OCI-LY1 (cell line): ENCODE data around the gene DDIT4.
A peak's percentile ranks its signal among the peaks of the same experiment; 100 is the strongest.

Source experiments
- H2AFZ ChIP-seq: fragments of 200-600 bp; sonication (generic), shearing (Covaris generic); 2 replicates; pipeline ENCODE4 v1.6.0; 2014; ENCODE audit warnings: antibody characterized with exemption, mild to moderate bottlenecking, low read length
- H3F3A ChIP-seq: fragments of 200-600 bp; sonication (generic), shearing (Covaris generic); 2 replicates; pipeline ENCODE4 v1.6.0; 2014; ENCODE audit warnings: mild to moderate bottlenecking, antibody characterized with exemption, low read length, moderate library complexity; ENCODE audit not compliant: insufficient read depth
- H3K27ac ChIP-seq: fragments of 200-600 bp; sonication (generic); 2 replicates; pipeline ENCODE4 v1.5.1; 2014; ENCODE audit warnings: low read length, mixed run types, mild to moderate bottlenecking, low read depth; ENCODE audit not compliant: poor library complexity, severe bottlenecking
- H3K27me3 ChIP-seq: fragments of 200-600 bp; sonication (generic); 2 replicates; pipeline ENCODE4 v1.6.0; 2014; ENCODE audit warnings: antibody characterized with exemption, mild to moderate bottlenecking, low read length, moderate library complexity; ENCODE audit not compliant: insufficient read depth
- H3K36me3 ChIP-seq: fragments of 200-600 bp; sonication (generic); 2 replicates; pipeline ENCODE4 v1.6.1; 2014; ENCODE audit warnings: mild to moderate bottlenecking, antibody characterized with exemption, low read length, moderate library complexity, mixed read lengths; ENCODE audit not compliant: insufficient read depth
- H3K4me1 ChIP-seq: fragments of 200-600 bp; sonication (generic); 2 replicates; pipeline ENCODE4 v1.5.1; 2014; ENCODE audit warnings: mild to moderate bottlenecking, low read length, moderate library complexity; ENCODE audit not compliant: insufficient read depth, severe bottlenecking
- H3K4me2 ChIP-seq: fragments of 200-600 bp; sonication (generic), shearing (Covaris generic); 2 replicates; pipeline ENCODE4 v1.6.1; 2014; ENCODE audit warnings: low read length
- H3K4me3 ChIP-seq: fragments of 200-600 bp; sonication (generic); 2 replicates; pipeline ENCODE4 v1.5.1; 2014; ENCODE audit warnings: low read length, low read depth, mild to moderate bottlenecking, mixed read lengths; ENCODE audit not compliant: poor library complexity, severe bottlenecking
- H3K79me2 ChIP-seq: fragments of 200-600 bp; shearing (Covaris generic); 2 replicates; pipeline ENCODE4 v1.6.1; 2016; ENCODE audit warnings: mixed run types, low read length, mixed read lengths; ENCODE audit not compliant: insufficient read depth
- H3K9ac ChIP-seq: fragments of 200-600 bp; sonication (generic), shearing (Covaris generic); 2 replicates; pipeline ENCODE4 v1.6.1; 2014; ENCODE audit warnings: mild to moderate bottlenecking, low read length, mixed read lengths
- H3K9me2 ChIP-seq: fragments of 200-600 bp; sonication (generic), shearing (Covaris generic); 2 replicates; pipeline ENCODE4 v1.6.1; 2014; ENCODE audit warnings: low read depth, mild to moderate bottlenecking, low read length, mixed read lengths
- H3K9me3 ChIP-seq: fragments of 200-600 bp; shearing (Covaris generic); 2 replicates; pipeline ENCODE4 v1.6.1; 2014; ENCODE audit warnings: low read length, mixed read lengths
- H4K20me1 ChIP-seq: fragments of 200-600 bp; sonication (generic), shearing (Covaris generic); 2 replicates; pipeline ENCODE4 v1.6.0; 2016; ENCODE audit warnings: mild to moderate bottlenecking, low read length; ENCODE audit not compliant: insufficient read depth
- CTCF ChIP-seq: fragments of 200-600 bp; sonication (generic), shearing (Covaris generic); IDR thresholded peaks from 2 replicates; pipeline ENCODE4 v1.5.1; 2017; ENCODE audit warnings: mild to moderate bottlenecking, antibody characterized with exemption, low read length, moderate library complexity, mixed read lengths
- EZH2 ChIP-seq: fragments of 200-600 bp; sonication (generic), shearing (Covaris generic); IDR thresholded peaks from 2 replicates; pipeline ENCODE4 v1.8.0; 2017; ENCODE audit warnings: borderline replicate concordance, mixed run types, mild to moderate bottlenecking, antibody characterized with exemption, low read length, moderate library complexity, mixed read lengths

DDIT4 gene

GRCh38 chr10:72253578-72253977, 20.1 kb upstream of the DDIT4 start:
- H3K4me2 ChIP-seq, result no peak overlapping the region
- peak overlapping the region; percentile 82 for H3K27ac ChIP-seq
- TF ChIP-seq CTCF (no peak), EZH2 (no peak)
- no peaks in the 10 kb centered on the region for H3K9me2 ChIP-seq
- no peak overlapping the region for H3K9ac ChIP-seq
- no peak overlapping the region for H3K4me3 ChIP-seq
- no peaks in the 10 kb centered on the region for H3K79me2 ChIP-seq
- H3K9me3 ChIP-seq, result no peaks in the 10 kb centered on the region
- H3K27me3 ChIP-seq, result no peaks in the 10 kb centered on the region
- H3F3A ChIP-seq, result peaks cover 6% of the 10 kb centered on the region; the same call in 1 of the 2 replicates
- H3K36me3 ChIP-seq, result no peaks in the 10 kb centered on the region
- no peaks in the 10 kb centered on the region for H4K20me1 ChIP-seq
- H3K4me1 ChIP-seq, result peaks cover 46% of the 10 kb centered on the region
- no peak overlapping the region for H2AFZ ChIP-seq

- Histone ChIP-seq H3K4me1 (peaks cover 46% of the 10 kb centered on the region), H3K79me2 (no peaks in the 10 kb centered on the region), H3K9ac (peak overlapping the region; percentile 48; the same call in 1 of the 2 replicates), H3K9me2 (no peaks in the 10 kb centered on the region), H3K27ac (peak overlapping the region; percentile 82), H3K9me3 (no peaks in the 10 kb centered on the region), H2AFZ (no peak overlapping the region), H3K36me3 (no peaks in the 10 kb centered on the region), H3K27me3 (no peaks in the 10 kb centered on the region), H3K4me3 (no peak overlapping the region), H3F3A (no peaks in the 10 kb centered on the region), H3K4me2 (peak overlapping the region; percentile 30; the same call in 1 of the 2 replicates), H4K20me1 (no peaks in the 10 kb centered on the region)
- TF ChIP-seq EZH2 (no peak), CTCF (no peak)
Measured at GRCh38 chr10:72254813-72255568, 18.7 kb upstream of the DDIT4 start.

GRCh38 chr10:72255977-72256729, 17.6 kb upstream of the DDIT4 start:
- H3K9me2 ChIP-seq, result no peaks in the 10 kb centered on the region
- no peaks in the 10 kb centered on the region for H3K79me2 ChIP-seq
- no peak overlapping the region for H3K4me2 ChIP-seq
- peak overlapping the region; percentile 82 for H3K27ac ChIP-seq
- H3K27me3 ChIP-seq, result no peaks in the 10 kb centered on the region
- no peak overlapping the region for H3K9ac ChIP-seq
- no peaks in the 10 kb centered on the region for H3K36me3 ChIP-seq
- H3K4me1 ChIP-seq, result peaks cover 58% of the 10 kb centered on the region
- H2AFZ ChIP-seq, result no peak overlapping the region
- no peak overlapping the region for H3K4me3 ChIP-seq
- TF ChIP-seq EZH2, result no peak
- TF ChIP-seq CTCF, result no peak
- H3K9me3 ChIP-seq, result no peaks in the 10 kb centered on the region
- H3F3A ChIP-seq, result no peaks in the 10 kb centered on the region
- H4K20me1 ChIP-seq, result no peaks in the 10 kb centered on the region
